Keratinocyte (primary cell): Measurements from ENCODE around the gene ADAMTS6. TPM values are rescaled to one million over a fixed set of nuclear protein-coding genes. Genes with fewer than 3 reads are reported as not detected.

Experiments used
- DNase-seq: peaks from one replicate; pipeline ENCODE4 v3.0.0-alpha.2; 2011; ENCODE audit warnings: low read depth, missing footprints, low spot score
- FAIRE-seq: peaks from 2 replicates; lab custom pipeline; 2011; peaks lifted over from hg19 to GRCh38; lab: Jason Lieb, UNC
- H2AFZ ChIP-seq: 2 replicates; pipeline ENCODE4 v1.6.0; 2012; ENCODE audit warnings: low read length, control low read depth, inconsistent platforms; ENCODE audit not compliant: control insufficient read depth
- H3K27ac ChIP-seq: 2 replicates; pipeline ENCODE4 v1.5.1; 2011; ENCODE audit warnings: low read length; ENCODE audit not compliant: control insufficient read depth, insufficient read depth
- H3K27me3 ChIP-seq: 3 replicates; pipeline ENCODE4 v1.6.0; 2011; ENCODE audit warnings: low read length; ENCODE audit not compliant: control insufficient read depth, insufficient read depth; ENCODE audit errors: extremely low read depth
- H3K36me3 ChIP-seq, 2 experiments: 2 replicates in 1 of 2; 3 replicates in 1 of 2; pipeline ENCODE4 v1.5.1; 2011; ENCODE audit warnings: low read length in 2 of 2, mild to moderate bottlenecking in 1 of 2; ENCODE audit not compliant: control insufficient read depth in 2 of 2, insufficient read depth in 2 of 2; ENCODE audit errors: extremely low read depth in 1 of 2
- H3K4me1 ChIP-seq: 3 replicates; pipeline ENCODE4 v1.5.1; 2011; ENCODE audit warnings: low read length; ENCODE audit not compliant: control insufficient read depth, insufficient read depth; ENCODE audit errors: extremely low read depth
- H3K4me2 ChIP-seq: 3 replicates; pipeline ENCODE4 v1.6.0; 2011; ENCODE audit warnings: low read depth, low read length; ENCODE audit not compliant: control insufficient read depth, insufficient read depth; ENCODE audit errors: extremely low read depth
- H3K4me3 ChIP-seq, 3 experiments: fragments of 200-600 bp in 1 of 3; sonication (generic) in 1 of 3; 2 replicates in 2 of 3; 3 replicates in 1 of 3; pipeline ENCODE4 v1.5.1; 2011 to 2016; ENCODE audit warnings: low read length in 3 of 3, mild to moderate bottlenecking in 3 of 3, control low read depth in 2 of 3, inconsistent platforms in 1 of 3, low read depth in 1 of 3, mixed read lengths in 1 of 3, mixed run types in 1 of 3, moderate library complexity in 1 of 3; ENCODE audit not compliant: control insufficient read depth in 2 of 3, insufficient read depth in 2 of 3; ENCODE audit errors: extremely low read depth in 1 of 3
- H3K79me2 ChIP-seq: 2 replicates; pipeline ENCODE4 v1.6.0; 2012; ENCODE audit warnings: low read length; ENCODE audit not compliant: control insufficient read depth, insufficient read depth
- H3K9ac ChIP-seq: 3 replicates; pipeline ENCODE4 v1.6.0; 2011; ENCODE audit warnings: low read length; ENCODE audit not compliant: control insufficient read depth, insufficient read depth; ENCODE audit errors: extremely low read depth
- H3K9me1 ChIP-seq: 3 replicates; pipeline ENCODE4 v1.6.0; 2011; ENCODE audit warnings: low read length; ENCODE audit not compliant: control insufficient read depth, insufficient read depth; ENCODE audit errors: extremely low read depth
- H3K9me3 ChIP-seq: 2 replicates; pipeline ENCODE4 v1.5.1; 2012; ENCODE audit warnings: low read depth, low read length; ENCODE audit not compliant: control insufficient read depth
- H4K20me1 ChIP-seq: 3 replicates; pipeline ENCODE4 v1.6.0; 2011; ENCODE audit warnings: low read length; ENCODE audit not compliant: control insufficient read depth, insufficient read depth; ENCODE audit errors: extremely low read depth
- CTCF ChIP-seq, 3 experiments: IDR thresholded peaks in 1 of 3; conservative IDR thresholded peaks in 1 of 3; optimal IDR thresholded peaks in 1 of 3; 2 replicates in 2 of 3; 3 replicates in 1 of 3; pipeline versions ENCODE3 to v1.5.1; 2011; ENCODE audit warnings: low read length in 3 of 3, mild to moderate bottlenecking in 3 of 3, moderate library complexity in 2 of 3, control low read depth in 1 of 3, inconsistent platforms in 1 of 3; ENCODE audit not compliant: insufficient read depth in 2 of 3; ENCODE audit errors: extremely low read depth in 1 of 3
- EZH2 ChIP-seq: IDR thresholded peaks from one replicate; pipeline ENCODE4 v1.6.1; 2012; ENCODE audit warnings: inconsistent platforms, mild to moderate bottlenecking, low read length, moderate library complexity
- dilution Hi-C: fragments of 300-500 bp; cut with MboI; formaldehyde crosslinking; loops from one replicate; pipeline ENCODE4 v1.7.0; 2020; ENCODE audit warnings: low sequenced_read_pairs; ENCODE audit not compliant: extremely low pct_ligation_motif_present
- polyA plus RNA-seq, 5 experiments: library from polyadenylated mRNA; depleted of rRNA in 3 of 5; stranded (reverse) in 3 of 5; stranded (forward) in 1 of 5; unstranded in 1 of 5; fragments of >200 nt; gene quantifications; 1 replicate in 1 of 5; 2 replicates in 3 of 5; 3 replicates in 1 of 5; pipeline versions ENCODE4 v1.2.1 to v1.2.3, GENCODE V29; 2011 to 2012; ENCODE audit warnings: missing spikeins in 2 of 5, low read depth in 1 of 5, low replicate concordance in 1 of 5

ADAMTS6 gene
- polyA plus RNA-seq, 1 donor (not counting 4 experiments of a cell fraction or from before 2014, with no cell fraction given): 10.9 TPM

GRCh38 chr5:65334077-65334476 lies 147.6 kb downstream of the ADAMTS6 start:
- H4K20me1 ChIP-seq: no peaks in the 10 kb centered on the region
- H3K4me2 ChIP-seq: peak overlapping the region; percentile 12
- no peaks in the 10 kb centered on the region for H3K9me1 ChIP-seq
- TF ChIP-seq EZH2: no peak
- TF ChIP-seq CTCF (optimal IDR thresholded peaks at IDR 0.05 in 1 of 3, IDR thresholded peaks at IDR 0.05 in 1 of 3, conservative IDR thresholded peaks at IDR 0.05 in 1 of 3; ENCODE audit: extremely low read depth in 1 of 3, insufficient read depth in 2 of 3, low read length in 3 of 3): no peak
- H3K36me3 ChIP-seq: peaks cover 0 to 5% of the 10 kb centered on the region in 2 experiments
- no peak overlapping the region for H2AFZ ChIP-seq
- H3K27me3 ChIP-seq: no peaks in the 10 kb centered on the region
- H3K4me3 ChIP-seq: no peak overlapping the region
- FAIRE-seq (peak; percentile 32), DNase-seq (peak; percentile 11)
- H3K9me3 ChIP-seq: no peaks in the 10 kb centered on the region
- H3K4me1 ChIP-seq: peaks cover 7% of the 10 kb centered on the region
- H3K27ac ChIP-seq: no peak overlapping the region
- H3K9ac ChIP-seq: no peak overlapping the region
- no peaks in the 10 kb centered on the region for H3K79me2 ChIP-seq
- dilution Hi-C loops: no loop called here

GRCh38 chr5:65332591-65332990 lies 149.1 kb downstream of the ADAMTS6 start:
- H2AFZ ChIP-seq: no peak overlapping the region
- H3K79me2 ChIP-seq: no peaks in the 10 kb centered on the region
- H3K9me3 ChIP-seq: no peaks in the 10 kb centered on the region
- DNase-seq (no peak), FAIRE-seq (no peak)
- H3K36me3 ChIP-seq: peaks cover 0 to 8% of the 10 kb centered on the region in 2 experiments
- H3K9ac ChIP-seq: no peak overlapping the region
- dilution Hi-C loops: no loop called here
- peaks cover 7% of the 10 kb centered on the region for H3K4me1 ChIP-seq
- H3K4me3 ChIP-seq: no peak overlapping the region
- H3K27ac ChIP-seq: no peak overlapping the region
- TF ChIP-seq EZH2 (no peak), CTCF (optimal IDR thresholded peaks at IDR 0.05 in 1 of 3, IDR thresholded peaks at IDR 0.05 in 1 of 3, conservative IDR thresholded peaks at IDR 0.05 in 1 of 3; ENCODE audit: extremely low read depth in 1 of 3, insufficient read depth in 2 of 3, low read length in 3 of 3) (no peak)
- no peaks in the 10 kb centered on the region for H3K9me1 ChIP-seq
- H3K27me3 ChIP-seq: no peaks in the 10 kb centered on the region
- H3K4me2 ChIP-seq: no peak overlapping the region
- no peaks in the 10 kb centered on the region for H4K20me1 ChIP-seq
